Prostate gland (tissue), 2 donors: ENCODE results near the gene KIT.

Source experiments
- CTCF ChIP-seq, 4 experiments: fragments of 200-600 bp in 2 of 4; fragments of 450-650 bp in 2 of 4; sonication (generic) in 2 of 4; IDR thresholded peaks; 1 replicate in 3 of 4; 2 replicates in 1 of 4; pipeline ENCODE4 v1.5.1; 2016 to 2019; ENCODE audit warnings: antibody characterized with exemption in 4 of 4, mild to moderate bottlenecking in 2 of 4, moderate library complexity in 2 of 4
- POLR2A ChIP-seq: fragments of 450-650 bp; IDR thresholded peaks from one replicate; pipeline ENCODE4 v1.6.1; 2016; ENCODE audit warnings: antibody characterized with exemption, mild to moderate bottlenecking

GRCh38 chr4:54645830-54646229 is 11.9 kb upstream of the KIT start:
- TF ChIP-seq POLR2A (no peak), CTCF (IDR thresholded peaks at IDR 0.05) (no peak)
